GM18526 (cell line): ENCODE data around the gene NPL.

Experiments
- POLR2A ChIP-seq: IDR thresholded peaks from 3 replicates; pipeline ENCODE4 v1.6.1; 2011; ENCODE audit not compliant: insufficient read length; ENCODE audit errors: extremely low read depth

Gene NPL

GRCh38 chr1:182789138-182790076, at the start of gene NPL:
Gene NPL, plus strand, starts transcription at chr1:182789773. Its CDS starts 4,599 bp downstream, at chr1:182794372.
- TF ChIP-seq POLR2A = peak; percentile 88

- no peak for TF ChIP-seq POLR2A
These were observed 49.5 kb upstream of the NPL start for GRCh38 chr1:182740120-182740519.

GRCh38 chr1:182742780-182743179, 46.8 kb upstream of the NPL start:
- no peak for TF ChIP-seq POLR2A

GRCh38 chr1:182752077-182752988, 37.2 kb upstream of the NPL start:
- TF ChIP-seq POLR2A = no peak

- TF ChIP-seq POLR2A = no peak
These were observed 35.5 kb upstream of the NPL start for GRCh38 chr1:182754087-182754486.

GRCh38 chr1:182754543-182755314, 34.8 kb upstream of the NPL start:
- TF ChIP-seq POLR2A = no peak

- TF ChIP-seq POLR2A = no peak
These were observed 33.9 kb upstream of the NPL start for GRCh38 chr1:182755632-182756031.

- no peak for TF ChIP-seq POLR2A
These were observed 33.1 kb upstream of the NPL start for GRCh38 chr1:182756423-182756822.

- no peak for TF ChIP-seq POLR2A
These were observed 27.9 kb upstream of the NPL start for GRCh38 chr1:182761396-182762395.

- TF ChIP-seq POLR2A = no peak
These were observed 27.0 kb upstream of the NPL start for GRCh38 chr1:182762536-182762935.

- TF ChIP-seq POLR2A = no peak
These were observed 25.4 kb upstream of the NPL start for GRCh38 chr1:182764029-182764727.

GRCh38 chr1:182765391-182765790, 24.2 kb upstream of the NPL start:
- no peak for TF ChIP-seq POLR2A

GRCh38 chr1:182766050-182766449, 23.5 kb upstream of the NPL start:
- no peak for TF ChIP-seq POLR2A
